ENCODE results near the gene PTGDR2. TPM values are rescaled to one million over a fixed set of nuclear protein-coding genes. Genes with fewer than 3 reads are reported as not detected.
A peak's percentile ranks its signal among the peaks of the same experiment; 100 is the strongest.

Gene PTGDR2
- total RNA-seq, 2 donors from 2014 or later: 0.34 to 0.46 TPM

DNA sequence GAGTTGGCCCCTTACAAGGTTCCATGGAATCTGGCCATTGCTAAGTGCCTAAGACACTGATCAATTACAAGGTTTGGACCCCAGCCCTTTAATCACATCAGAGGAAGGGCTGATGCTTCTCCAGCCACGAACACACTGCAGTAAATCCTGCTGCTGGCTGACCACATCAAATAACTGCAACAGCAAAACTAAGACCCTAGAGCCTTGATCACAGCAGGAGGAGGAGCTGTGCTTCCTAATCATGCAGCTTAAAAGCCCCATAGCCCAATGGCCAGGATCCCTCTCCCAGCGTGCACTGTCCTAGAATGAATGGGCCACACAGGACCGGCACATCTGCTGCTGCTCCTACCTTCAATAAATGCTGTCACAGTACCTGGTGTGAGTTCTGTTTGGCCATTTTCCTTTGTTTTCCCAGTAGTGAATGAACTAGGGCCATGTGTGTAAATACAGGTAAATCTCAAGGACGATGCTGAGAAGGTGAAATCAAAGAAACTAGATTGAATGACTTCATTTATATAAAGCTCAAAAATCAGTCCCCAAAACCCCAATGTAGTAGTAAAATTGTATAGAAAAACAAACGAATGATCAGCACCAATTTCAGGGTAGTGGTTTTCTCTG is 24.3 kb upstream of the PTGDR2 start:
- Histone ChIP-seq H3K27ac (peak overlapping the region; percentile 50 to 65), H3K9me3 (no peaks in the 10 kb centered on the region)
- intact Hi-C loops (cut with DNase I): loop anchor here (5.0 kb wide), 1 partner anchor 38 kb away; the partner anchor contains the start of gene CCDC86

DNA sequence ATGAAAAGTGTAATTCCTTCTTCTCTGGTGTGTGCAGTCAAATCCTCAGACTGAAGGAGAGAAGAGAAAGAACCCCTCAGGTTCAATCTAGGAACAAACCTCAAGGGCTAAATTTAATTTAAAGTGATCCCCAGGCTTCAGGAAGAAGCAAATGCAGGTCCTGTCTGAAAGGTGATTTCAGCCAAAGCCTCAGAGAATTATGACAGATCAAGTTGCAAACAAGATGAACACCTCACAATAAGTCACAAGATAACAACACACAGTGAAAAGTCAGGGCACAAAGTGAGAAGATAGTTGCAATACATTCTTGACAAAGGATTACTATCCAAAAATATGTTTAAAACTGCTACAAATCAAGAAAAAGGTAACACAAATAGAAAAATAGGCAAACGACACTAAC is 23.4 kb upstream of the PTGDR2 start:
- Histone ChIP-seq H3K9me3 (no peaks in the 10 kb centered on the region), H3K27me3 (replicated peaks; ENCODE audit: insufficient read depth) (no peaks in the 10 kb centered on the region), H3K27ac (peak overlapping the region; percentile 59 to 65), H3K4me3 (no peak overlapping the region), H3K36me3 (no peaks in the 10 kb centered on the region), H3K4me1 (replicated peaks) (no peaks in the 10 kb centered on the region)
- intact Hi-C loops (cut with DNase I): loop anchor here (5.0 kb wide), 1 partner anchor 37 kb away; the partner anchor contains the start of gene CCDC86
- no peak for DNase-seq (ENCODE audit: low spot score)
- 93% methylated on average over 1 of the region's 1 CpG for WGBS
- TF ChIP-seq, protein P1, sequence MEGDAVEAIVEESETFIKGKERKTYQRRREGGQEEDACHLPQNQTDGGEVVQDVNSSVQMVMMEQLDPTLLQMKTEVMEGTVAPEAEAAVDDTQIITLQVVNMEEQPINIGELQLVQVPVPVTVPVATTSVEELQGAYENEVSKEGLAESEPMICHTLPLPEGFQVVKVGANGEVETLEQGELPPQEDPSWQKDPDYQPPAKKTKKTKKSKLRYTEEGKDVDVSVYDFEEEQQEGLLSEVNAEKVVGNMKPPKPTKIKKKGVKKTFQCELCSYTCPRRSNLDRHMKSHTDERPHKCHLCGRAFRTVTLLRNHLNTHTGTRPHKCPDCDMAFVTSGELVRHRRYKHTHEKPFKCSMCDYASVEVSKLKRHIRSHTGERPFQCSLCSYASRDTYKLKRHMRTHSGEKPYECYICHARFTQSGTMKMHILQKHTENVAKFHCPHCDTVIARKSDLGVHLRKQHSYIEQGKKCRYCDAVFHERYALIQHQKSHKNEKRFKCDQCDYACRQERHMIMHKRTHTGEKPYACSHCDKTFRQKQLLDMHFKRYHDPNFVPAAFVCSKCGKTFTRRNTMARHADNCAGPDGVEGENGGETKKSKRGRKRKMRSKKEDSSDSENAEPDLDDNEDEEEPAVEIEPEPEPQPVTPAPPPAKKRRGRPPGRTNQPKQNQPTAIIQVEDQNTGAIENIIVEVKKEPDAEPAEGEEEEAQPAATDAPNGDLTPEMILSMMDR (IDR thresholded peaks at IDR 0.05): no peak
- TF ChIP-seq POLR2A (IDR thresholded peaks at IDR 0.05) (no peak), POLR2AphosphoS5 (IDR thresholded peaks at IDR 0.05) (no peak)

More for the DNA sequence above, 24.3 kb upstream of the PTGDR2 start:
- 61% methylated on average over 5 of the region's 5 CpGs for WGBS
- Histone ChIP-seq H3K4me3 (no peak overlapping the region), H3K36me3 (no peaks in the 10 kb centered on the region), H3K4me1 (replicated peaks) (no peaks in the 10 kb centered on the region), H3K27me3 (replicated peaks; ENCODE audit: insufficient read depth) (no peaks in the 10 kb centered on the region)
- TF ChIP-seq, protein P1 (IDR thresholded peaks at IDR 0.05): no peak
- TF ChIP-seq POLR2AphosphoS5 (IDR thresholded peaks at IDR 0.05) (no peak), POLR2A (IDR thresholded peaks at IDR 0.05) (no peak)
- DNase-seq (ENCODE audit: low spot score): no peak

DNA sequence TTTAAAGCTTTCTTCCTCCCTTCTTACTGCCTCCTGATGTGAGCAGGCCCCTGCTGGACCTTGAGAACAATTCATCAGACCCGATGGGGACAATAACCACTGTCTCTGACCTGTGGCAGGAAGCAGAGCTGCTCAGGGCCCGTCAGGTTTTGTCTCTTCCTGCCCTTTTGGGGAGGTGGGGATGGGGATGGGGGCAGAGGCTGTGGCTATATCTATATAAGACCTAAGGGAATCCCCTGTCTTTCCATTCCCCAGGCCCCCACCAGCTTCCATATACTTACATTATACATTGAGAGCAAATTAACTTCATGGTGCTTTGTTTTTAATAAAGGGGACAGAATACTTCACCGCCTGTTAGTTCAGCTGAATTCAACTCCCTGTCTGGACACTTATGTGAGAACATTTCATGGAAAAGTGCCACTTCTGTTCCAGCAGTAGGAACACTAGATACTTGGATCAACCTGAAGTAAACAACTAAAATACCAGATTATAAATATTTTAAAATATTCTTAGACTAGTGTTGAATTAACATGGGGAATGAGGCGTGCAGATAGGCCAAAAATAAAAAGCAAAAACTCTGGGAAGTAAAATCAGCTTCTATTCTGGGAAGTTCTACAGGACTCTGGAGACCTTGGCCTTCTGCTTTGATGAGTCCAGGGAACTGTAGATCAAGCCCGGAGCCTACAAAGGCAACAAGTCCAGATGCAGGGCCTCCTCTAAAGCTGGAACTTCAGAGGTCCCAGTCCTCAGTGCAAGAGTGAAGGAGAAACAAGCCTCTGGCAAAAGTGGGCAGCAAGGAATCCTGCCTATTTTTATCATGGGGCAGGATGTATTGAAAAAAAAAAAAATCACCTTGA is 22.7 kb upstream of the PTGDR2 start:
- H3K9me3 ChIP-seq: no peaks in the 10 kb centered on the region
- H3K4me3 ChIP-seq: no peak overlapping the region
- peak overlapping the region; percentile 59 to 65 for H3K27ac ChIP-seq
- TF ChIP-seq, protein P1 (IDR thresholded peaks at IDR 0.05): no peak
- TF ChIP-seq POLR2A (IDR thresholded peaks at IDR 0.05) (no peak), POLR2AphosphoS5 (IDR thresholded peaks at IDR 0.05) (peak; percentile 19)
- no peak for DNase-seq (ENCODE audit: low spot score)
- no peaks in the 10 kb centered on the region for H3K27me3 ChIP-seq (replicated peaks; ENCODE audit: insufficient read depth)
- 60% methylated on average over 5 of the region's 5 CpGs for WGBS
- H3K4me1 ChIP-seq (replicated peaks): no peaks in the 10 kb centered on the region
- H3K36me3 ChIP-seq: no peaks in the 10 kb centered on the region
- intact Hi-C loops (cut with DNase I): loop anchor here (5.0 kb wide), 1 partner anchor 36 kb away; the partner anchor contains the start of gene CCDC86

DNA sequence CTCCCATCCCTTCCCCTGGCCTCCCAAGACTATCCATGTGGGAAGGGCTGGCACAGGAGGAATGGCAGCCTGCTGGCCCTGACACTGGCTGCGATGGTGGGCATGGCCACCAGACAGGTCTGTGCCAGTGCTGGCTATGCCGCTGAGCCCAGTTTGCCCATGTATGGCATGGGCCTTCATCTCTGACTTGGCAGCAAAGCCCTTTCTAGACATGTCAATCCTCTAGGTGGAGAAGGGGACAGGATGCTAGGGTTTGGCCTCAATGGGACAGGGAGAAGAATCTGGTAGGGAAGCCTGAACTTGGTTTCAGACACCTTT is 20.4 kb upstream of the PTGDR2 start:
- Histone ChIP-seq H3K9me3 (no peaks in the 10 kb centered on the region), H3K27ac (no peak overlapping the region), H3K4me1 (replicated peaks) (no peaks in the 10 kb centered on the region), H3K27me3 (replicated peaks; ENCODE audit: insufficient read depth) (no peaks in the 10 kb centered on the region), H3K4me3 (no peak overlapping the region), H3K36me3 (no peaks in the 10 kb centered on the region)
- intact Hi-C loops (cut with DNase I): loop anchor here (5.0 kb wide), 1 partner anchor 34 kb away; the partner anchor contains the start of gene CCDC86
- TF ChIP-seq, protein P1 (IDR thresholded peaks at IDR 0.05): no peak
- TF ChIP-seq POLR2A (IDR thresholded peaks at IDR 0.05): no peak
- TF ChIP-seq POLR2AphosphoS5 (IDR thresholded peaks at IDR 0.05): no peak
- WGBS: 93% methylated on average over 2 of the region's 2 CpGs
- no peak for DNase-seq (ENCODE audit: low spot score)
